CD14-positive monocyte (primary cell): ENCODE results near the gene ATXN1. TPM values are rescaled to one million over a fixed set of nuclear protein-coding genes. Genes with fewer than 3 reads are reported as not detected.

Experiments
- DNase-seq, 3 donors: peaks; one replicate each; pipeline ENCODE4 v3.0.0-alpha.2; 2011 to 2022
- H2AFZ ChIP-seq: 2 replicates; pipeline ENCODE4 v1.6.0; 2012; ENCODE audit warnings: mild to moderate bottlenecking, low read depth, low read length, inconsistent platforms; ENCODE audit not compliant: insufficient read depth, poor library complexity, severe bottlenecking
- H3K27ac ChIP-seq, 2 donors: 1 replicate in 1 of 2; 2 replicates in 1 of 2; pipeline ENCODE4 v1.5.1; 2012 to 2013; ENCODE audit warnings: low read length in 2 of 2, control low read depth in 1 of 2, inconsistent platforms in 1 of 2, low read depth in 1 of 2, mild to moderate bottlenecking in 1 of 2
- H3K27me3 ChIP-seq, 2 donors: one replicate each; pipeline versions ENCODE4 v1.6.0 to v1.6.1; 2011 to 2013; ENCODE audit warnings: low read length in 2 of 2; ENCODE audit not compliant: control insufficient read depth in 2 of 2, insufficient read depth in 2 of 2
- H3K36me3 ChIP-seq, 2 donors: replicated peaks in 1 of 2; 1 replicate in 1 of 2; 2 replicates in 1 of 2; pipeline versions ENCODE4 v1.5.1 to v1.6.1; 2012 to 2013; ENCODE audit warnings: low read length in 2 of 2, control low read depth in 1 of 2, inconsistent platforms in 1 of 2, mild to moderate bottlenecking in 1 of 2; ENCODE audit not compliant: insufficient read depth in 2 of 2, control insufficient read depth in 1 of 2
- H3K4me1 ChIP-seq, 2 donors: 1 replicate in 1 of 2; 2 replicates in 1 of 2; pipeline versions ENCODE4 v1.5.1 to v1.6.1; 2012 to 2013; ENCODE audit warnings: low read length in 2 of 2, control low read depth in 1 of 2, inconsistent platforms in 1 of 2, mild to moderate bottlenecking in 1 of 2, moderate library complexity in 1 of 2; ENCODE audit not compliant: insufficient read depth in 2 of 2, control insufficient read depth in 1 of 2
- H3K4me2 ChIP-seq: replicated peaks from 2 replicates; pipeline ENCODE3; 2012; ENCODE audit warnings: low read length, moderate library complexity, mild to moderate bottlenecking; ENCODE audit not compliant: poor library complexity, severe bottlenecking; ENCODE audit errors: extremely low read depth
- H3K4me3 ChIP-seq, 3 experiments: fragments of 200-600 bp in 1 of 3; sonication (generic) in 1 of 3; replicated peaks in 1 of 3; 1 replicate in 2 of 3; 2 replicates in 1 of 3; pipeline ENCODE4 v1.5.1; 2011 to 2013; ENCODE audit warnings: low read length in 3 of 3, mild to moderate bottlenecking in 3 of 3, control low read depth in 2 of 3, low read depth in 2 of 3, inconsistent platforms in 1 of 3, moderate library complexity in 1 of 3
- H3K79me2 ChIP-seq: 2 replicates; pipeline ENCODE4 v1.6.0; 2012; ENCODE audit warnings: mild to moderate bottlenecking, control low read depth, inconsistent platforms, low read length, moderate library complexity; ENCODE audit not compliant: insufficient read depth
- H3K9ac ChIP-seq: 2 replicates; pipeline ENCODE4 v1.6.0; 2017; ENCODE audit warnings: low read length, mild to moderate bottlenecking; ENCODE audit not compliant: insufficient read depth, poor library complexity, severe bottlenecking
- H3K9me3 ChIP-seq, 2 donors: replicated peaks in 1 of 2; 1 replicate in 1 of 2; 2 replicates in 1 of 2; pipeline versions ENCODE4 v1.5.1 to v1.6.1; 2012 to 2013; ENCODE audit warnings: low read length in 2 of 2, control low read depth in 1 of 2; ENCODE audit not compliant: control insufficient read depth in 1 of 2, insufficient read depth in 1 of 2
- H4K20me1 ChIP-seq: 2 replicates; pipeline ENCODE4 v1.6.0; 2012; ENCODE audit warnings: mild to moderate bottlenecking, low read length, control low read depth, moderate library complexity; ENCODE audit not compliant: insufficient read depth
- H3K27ac Mint-ChIP-seq, 7 donors: one replicate each; pipeline ENCODE4 v1.8.0; 2020; ENCODE audit warnings: mild to moderate bottlenecking in 7 of 7, mixed read lengths in 7 of 7, moderate library complexity in 6 of 7, inconsistent platforms in 2 of 7
- H3K27me3 Mint-ChIP-seq, 3 donors: one replicate each; pipeline ENCODE4 v1.8.0; 2021 to 2022; ENCODE audit warnings: low read depth in 3 of 3, mild to moderate bottlenecking in 3 of 3, mixed read lengths in 3 of 3, moderate library complexity in 3 of 3, inconsistent platforms in 1 of 3
- H3K36me3 Mint-ChIP-seq, 2 donors: one replicate each; pipeline ENCODE4 v1.8.0; 2020; ENCODE audit warnings: mixed read lengths in 2 of 2, inconsistent platforms in 1 of 2, mild to moderate bottlenecking in 1 of 2
- H3K4me1 Mint-ChIP-seq: one replicate; pipeline ENCODE4 v1.8.0; 2020; ENCODE audit warnings: mild to moderate bottlenecking, mixed read lengths
- H3K4me3 Mint-ChIP-seq, 2 donors: one replicate each; pipeline ENCODE4 v1.8.0; 2020; ENCODE audit warnings: mild to moderate bottlenecking in 2 of 2, mixed read lengths in 2 of 2, moderate library complexity in 1 of 2
- H3K9me3 Mint-ChIP-seq, 7 donors: one replicate each; pipeline ENCODE4 v1.8.0; 2020 to 2022; ENCODE audit warnings: mixed read lengths in 7 of 7, mild to moderate bottlenecking in 6 of 7, moderate library complexity in 6 of 7, inconsistent platforms in 2 of 7
- CTCF ChIP-seq: fragments of 200-600 bp; IDR thresholded peaks from one replicate; pipeline ENCODE4 v1.8.0; 2022; ENCODE audit warnings: antibody characterized with exemption, mild to moderate bottlenecking
- WGBS: methylation state at CpG from one replicate; pipeline ENCODE4 v1.1.5; 2013; ENCODE audit warnings: missing lambda C conversion rate; ENCODE audit not compliant: insufficient coverage; 5-methylcytosine and 5-hydroxymethylcytosine counted together
- intact Hi-C, 2 donors: fragments of 100-400 bp; cut with micrococcal nuclease; formaldehyde crosslinking; loops; one replicate each; pipeline versions ENCODE4 v1.15.0 to v1.15.1; 2023
- polyA plus RNA-seq, 3 donors: library from polyadenylated mRNA; depleted of rRNA in 1 of 3; unstranded in 2 of 3; stranded (reverse) in 1 of 3; fragments of 300-500 nt in 2 of 3; fragments of >200 nt in 1 of 3; fragmentation: Illumina TruSeq in 2 of 3; gene quantifications; 1 replicate in 2 of 3; 2 replicates in 1 of 3; pipeline ENCODE4 v1.2.3, GENCODE V29; 2012 to 2021

The ATXN1 gene
- polyA plus RNA-seq, 3 donors: 8.8 to 19.1 (median 10.9) TPM

- no peak for DNase-seq
- Histone ChIP-seq H3K9me3 (no peaks in the 10 kb centered on the region), H3K27ac (no peak overlapping the region), H3K4me2 (no peak overlapping the region), H3K36me3 (peaks cover under 1 to 25% of the 10 kb centered on the region in 2 donors), H4K20me1 (peaks cover 9% of the 10 kb centered on the region), H3K9ac (no peak overlapping the region), H3K79me2 (no peaks in the 10 kb centered on the region), H3K4me1 (no peaks in the 10 kb centered on the region), H3K4me3 (no peak overlapping the region), H2AFZ (no peak overlapping the region), H3K27me3 (no peaks in the 10 kb centered on the region)
- H3K27me3 Mint-ChIP-seq: no peaks in the 10 kb centered on the region
- H3K9me3 Mint-ChIP-seq: no peaks in the 10 kb centered on the region
- H3K4me3 Mint-ChIP-seq: no peak overlapping the region
- TF ChIP-seq CTCF: no peak
- intact Hi-C loops: no loop called here
- peak overlapping the region in 1 of 7 donors; percentile 20 for H3K27ac Mint-ChIP-seq
- H3K36me3 Mint-ChIP-seq: peaks cover 38 to 42% of the 10 kb centered on the region in 2 donors
- WGBS: no CpG with 5 or more reads among the region's 2 CpGs
- peaks cover 2% of the 10 kb centered on the region for H3K4me1 Mint-ChIP-seq
These were observed 185.6 kb downstream of the ATXN1 start for GRCh38 chr6:16575655-16576054.

GRCh38 chr6:16572943-16573342, 188.3 kb downstream of the ATXN1 start:
- peaks cover 5% of the 10 kb centered on the region for H3K4me1 Mint-ChIP-seq
- H3K36me3 ChIP-seq: peaks cover 0 to 5% of the 10 kb centered on the region in 2 donors
- no peak for TF ChIP-seq CTCF
- H3K27ac Mint-ChIP-seq: peak overlapping the region in 1 of 7 donors; percentile 25
- peaks cover 25% of the 10 kb centered on the region for H4K20me1 ChIP-seq
- no peak overlapping the region for H2AFZ ChIP-seq
- no peak overlapping the region for H3K27ac ChIP-seq
- no peaks in the 10 kb centered on the region for H3K27me3 ChIP-seq
- DNase-seq: no peak
- H3K4me1 ChIP-seq: no peaks in the 10 kb centered on the region
- no peak overlapping the region for H3K4me2 ChIP-seq
- no peaks in the 10 kb centered on the region for H3K9me3 ChIP-seq
- no peaks in the 10 kb centered on the region for H3K79me2 ChIP-seq
- peaks cover 35 to 40% of the 10 kb centered on the region in 2 donors for H3K36me3 Mint-ChIP-seq
- no peak overlapping the region for H3K4me3 Mint-ChIP-seq
- WGBS: no CpG with 5 or more reads among the region's 2 CpGs
- no peak overlapping the region for H3K4me3 ChIP-seq
- H3K9me3 Mint-ChIP-seq: peaks cover 0 to 4% (median 0%) of the 10 kb centered on the region in 7 donors
- intact Hi-C loops: no loop called here
- H3K27me3 Mint-ChIP-seq: peaks cover 0 to 1% (median 0%) of the 10 kb centered on the region in 3 donors
- H3K9ac ChIP-seq: no peak overlapping the region
